K562 (cell line): ENCODE data around the gene MSS51. TPM values are rescaled to one million over a fixed set of nuclear protein-coding genes. Genes with fewer than 3 reads are reported as not detected.

Experiments used
- ATAC-seq: fragments of 200-7000 bp; cut with Tn5 transposase; 3 replicates; pipeline ENCODE4 v1.9.1; 2020; ENCODE audit warnings: moderate library complexity
- BruUV-seq: library from RNA; stranded (reverse); fragments of 400-500 nt; replicated peaks from 2 replicates; lab custom pipeline; 2021; lab: Mats Ljungman, UMichigan
- CTCF ChIA-PET: fragments of 300-600 bp; formaldehyde crosslinking; extraction: SDS; loops from one replicate; lab custom pipeline; 2021; ENCODE audit warnings: low intra/inter-chr PET ratio; lab: Yijun Ruan, JAX
- POLR2A ChIA-PET: fragments of 300-600, 350-650 bp; sonication (Branson Sonifier 250); formaldehyde crosslinking; extraction: SDS; loops from one replicate; lab custom pipeline; 2021; ENCODE audit warnings: antibody characterized with exemption, inconsistent platforms; lab: Yijun Ruan, JAX
- DNase-seq, 4 experiments: peaks; one replicate each; pipeline versions ENCODE4 v3.0.0 to v3.0.0-alpha.2; 2011 to 2018; ENCODE audit warnings: low spot score in 3 of 4, mixed read lengths in 3 of 4; ENCODE audit errors: extremely low read depth in 1 of 4
- FAIRE-seq: peaks from 2 replicates; lab custom pipeline; 2011; peaks lifted over from hg19 to GRCh38; lab: Jason Lieb, UNC
- H2AFZ ChIP-seq: 2 replicates; pipeline ENCODE4 v1.6.0; 2011; ENCODE audit warnings: low read depth, low read length, control low read depth, inconsistent platforms
- H3K27ac ChIP-seq: fragments of 200-600 bp; 3 replicates; pipeline ENCODE4 v1.8.0; 2011; ENCODE audit warnings: low read depth, mild to moderate bottlenecking, control low read depth, inconsistent platforms, low read length, moderate library complexity, mixed read lengths; ENCODE audit errors: extremely low read depth
- H3K27me3 ChIP-seq, 2 experiments: fragments of 300-600 bp in 1 of 2; 2 replicates in 1 of 2; 3 replicates in 1 of 2; pipeline versions ENCODE4 v1.6.0 to v1.8.0; 2011; ENCODE audit warnings: inconsistent platforms in 2 of 2, low read length in 2 of 2, mild to moderate bottlenecking in 1 of 2, mixed read lengths in 1 of 2, moderate library complexity in 1 of 2; ENCODE audit not compliant: control insufficient read depth in 2 of 2, insufficient read depth in 2 of 2
- H3K36me3 ChIP-seq: fragments of 300-600 bp; 3 replicates; pipeline ENCODE4 v1.8.0; 2011; ENCODE audit warnings: mild to moderate bottlenecking, low read length, inconsistent platforms; ENCODE audit not compliant: control insufficient read depth, insufficient read depth
- H3K4me1 ChIP-seq, 2 experiments: fragments of 200-600 bp in 1 of 2; replicated peaks in 1 of 2; 2 replicates in 1 of 2; 3 replicates in 1 of 2; pipeline versions ENCODE4 v1.5.1 to v1.8.0; 2011; ENCODE audit warnings: inconsistent platforms in 2 of 2, low read length in 2 of 2, mild to moderate bottlenecking in 1 of 2, mixed read lengths in 1 of 2, moderate library complexity in 1 of 2; ENCODE audit not compliant: control insufficient read depth in 2 of 2, insufficient read depth in 2 of 2
- H3K4me2 ChIP-seq: 2 replicates; pipeline ENCODE4 v1.6.1; 2011; ENCODE audit warnings: low read length, control low read depth, inconsistent platforms, mixed read lengths; ENCODE audit not compliant: insufficient read depth
- H3K4me3 ChIP-seq: fragments of 200-600 bp; sonication (generic), shearing (Covaris generic); 2 replicates; pipeline ENCODE4 v1.5.1; 2016; ENCODE audit warnings: control low read depth, inconsistent platforms
- H3K79me2 ChIP-seq: fragments of 200-600 bp; 3 replicates; pipeline ENCODE4 v1.8.0; 2011; ENCODE audit warnings: low read length, inconsistent platforms; ENCODE audit not compliant: control insufficient read depth, insufficient read depth
- H3K9ac ChIP-seq, 2 experiments: 2 replicates each; pipeline versions ENCODE4 v1.6.0 to v1.6.1; 2011; ENCODE audit warnings: low read depth in 2 of 2, low read length in 2 of 2, control low read depth in 1 of 2, inconsistent platforms in 1 of 2, mild to moderate bottlenecking in 1 of 2, mixed read lengths in 1 of 2; ENCODE audit not compliant: insufficient read depth in 1 of 2
- H3K9me1 ChIP-seq: one replicate; pipeline ENCODE4 v1.6.0; 2011; ENCODE audit warnings: inconsistent platforms, mild to moderate bottlenecking, low read length, moderate library complexity; ENCODE audit not compliant: control insufficient read depth, insufficient read depth
- H3K9me3 ChIP-seq: replicated peaks from 2 replicates; pipeline ENCODE4 v1.5.1; 2011; ENCODE audit warnings: low read depth, low read length, inconsistent platforms; ENCODE audit not compliant: control insufficient read depth, insufficient read depth
- H4K20me1 ChIP-seq: replicated peaks from 2 replicates; pipeline ENCODE4 v1.6.1; 2011; ENCODE audit warnings: low read length, inconsistent platforms, mixed read lengths; ENCODE audit not compliant: control insufficient read depth, insufficient read depth
- ARID1B ChIP-seq: fragments of 450-650 bp; IDR thresholded peaks from 2 replicates; pipeline ENCODE4 v1.6.1; 2016; ENCODE audit warnings: antibody characterized with exemption, mild to moderate bottlenecking, inconsistent platforms
- POLR3A ChIP-seq: IDR thresholded peaks from 2 replicates; pipeline ENCODE4 v1.6.1; 2011; ENCODE audit warnings: borderline replicate concordance, mild to moderate bottlenecking, moderate library complexity; ENCODE audit not compliant: insufficient read length, insufficient read depth; ENCODE audit errors: extremely low read depth
- SMAD1 ChIP-seq: fragments of 150-350 bp; IDR thresholded peaks from 2 replicates; pipeline ENCODE4 v1.6.1; 2014; ENCODE audit warnings: low read length, low read depth; ENCODE audit not compliant: partially characterized antibody
- SMARCA4 ChIP-seq: fragments of 450-650 bp; IDR thresholded peaks from 2 replicates; pipeline ENCODE4 v1.6.1; 2016
- SMARCC2 ChIP-seq: fragments of 450-650 bp; IDR thresholded peaks from 2 replicates; pipeline ENCODE4 v1.6.1; 2017; ENCODE audit warnings: antibody characterized with exemption, moderate library complexity, mild to moderate bottlenecking, low read depth
- SRSF7 ChIP-seq: fragments of 200-400 bp; formaldehyde crosslinking; optimal IDR thresholded peaks from 2 replicates; pipeline ENCODE3; 2017; ENCODE audit warnings: mild to moderate bottlenecking, low read depth, low read length
- ZNF23 ChIP-seq: fragments of 250-450 bp; sonication (Bioruptor Pico); IDR thresholded peaks from 2 replicates; pipeline ENCODE4 v1.4.0; 2020; ENCODE audit warnings: mild to moderate bottlenecking
- ZNF347 ChIP-seq: fragments of 450-650 bp; formaldehyde crosslinking; IDR thresholded peaks from 2 replicates; pipeline ENCODE4 v1.4.0; 2020; ENCODE audit warnings: low read depth, mild to moderate bottlenecking, moderate library complexity
- WGBS: fragments of 100-300 bp; shearing (Covaris generic); methylation state at CpG from one replicate; pipeline ENCODE4 v1.1.6; 2016; ENCODE audit warnings: low coverage, mixed read lengths; ENCODE audit not compliant: insufficient coverage; ENCODE audit errors: missing lambda C conversion rate; 5-methylcytosine and 5-hydroxymethylcytosine counted together
- in situ Hi-C: fragments of 300-500 bp; cut with MboI; formaldehyde crosslinking; loops from 4 replicates; pipeline ENCODE4 v1.15.0; 2018; ENCODE audit warnings: inconsistent platforms, mixed read lengths
- intact Hi-C: fragments of 100-400 bp; cut with micrococcal nuclease; formaldehyde crosslinking; loops from 2 replicates; pipeline ENCODE4 v1.14.2; 2022
- polyA plus RNA-seq, 8 experiments: library from polyadenylated mRNA; depleted of rRNA in 4 of 8; stranded (reverse) in 5 of 8; unstranded in 3 of 8; fragments of >200 nt; fragmentation: Nextera tagmentation in 2 of 8; fragmentation: Illumina TruSeq in 1 of 8; extraction: Ambion mirVana in 2 of 8; extraction: Trizol in 1 of 8; gene quantifications; 2 replicates each; pipeline versions ENCODE4 v1.2.1 to v1.2.3, GENCODE V29; 2011 to 2014; ENCODE audit warnings: inconsistent platforms in 1 of 8, missing spikeins in 1 of 8
- total RNA-seq, 7 experiments: library from RNA; depleted of rRNA in 6 of 7; stranded (reverse); fragments of >200 nt in 6 of 7; fragmentation: Illumina TruSeq in 2 of 7; extraction: Trizol in 2 of 7; gene quantifications; 2 replicates each; pipeline versions ENCODE4 v1.2.1 to v1.2.3, GENCODE V29; 2011 to 2021; ENCODE audit warnings: low replicate concordance in 1 of 7

MSS51 gene
- total and polyA plus RNA-seq, 9 of the 15 experiments (the other 6 are each of a cell fraction or from before 2014, with no cell fraction given): 0.28 to 1.8 (median 1.2) TPM

- BruUV-seq: no TSS peak
- Histone ChIP-seq H4K20me1 (no peaks in the 10 kb centered on the region; the same call in 1 of the 2 replicates), H3K9me1 (no peaks in the 10 kb centered on the region), H3K4me2 (no peak overlapping the region), H3K27me3 (no peaks in the 10 kb centered on the region), H2AFZ (no peak overlapping the region), H3K4me3 (no peak overlapping the region), H3K36me3 (peaks cover 35% of the 10 kb centered on the region), H3K9ac (no peak overlapping the region), H3K9me3 (no peaks in the 10 kb centered on the region), H3K27ac (no peak overlapping the region), H3K4me1 (peaks cover 5 to 10% of the 10 kb centered on the region in 2 experiments; a peak in 4 of 5 replicates), H3K79me2 (peaks cover 75% of the 10 kb centered on the region)
- no peak for DNase-seq
- no peak for ATAC-seq
- ChIA-PET CTCF (no interaction called here), POLR2A (interaction anchor here (1.0 kb wide), 1 partner anchor 9 kb away, joined by 3 read pairs; no protein-coding TSS in a partner anchor)
- intact Hi-C loops (loop anchor here (10.0 kb wide), 1 partner anchor 243 kb away; the partner anchor contains the start of gene MYOZ1), in situ Hi-C loops (no loop called here)
- WGBS: 90% methylated on average over 5 of the region's 6 CpGs
- no peak for TF ChIP-seq SMARCA4
- no peak for TF ChIP-seq SMAD1
- no peak for TF ChIP-seq ARID1B
- TF ChIP-seq SMARCC2: no peak
- no peak for TF ChIP-seq POLR3A
- no peak for TF ChIP-seq ZNF23 (CRISPR knock-in tag)
- no peak for TF ChIP-seq SRSF7
- TF ChIP-seq ZNF347 (CRISPR knock-in tag): no peak
- no peak for FAIRE-seq
Observed at GRCh38 chr10:73401636-73402035, 31.7 kb downstream of the MSS51 start.
